ENCODE measurements around the gene SERPINF2.
"Not testable (repeated sequence)": the region's sequence is repeated elsewhere in the genome, so short reads cannot be mapped to it uniquely, and the experiment has no call there.

The SERPINF2 gene

DNA sequence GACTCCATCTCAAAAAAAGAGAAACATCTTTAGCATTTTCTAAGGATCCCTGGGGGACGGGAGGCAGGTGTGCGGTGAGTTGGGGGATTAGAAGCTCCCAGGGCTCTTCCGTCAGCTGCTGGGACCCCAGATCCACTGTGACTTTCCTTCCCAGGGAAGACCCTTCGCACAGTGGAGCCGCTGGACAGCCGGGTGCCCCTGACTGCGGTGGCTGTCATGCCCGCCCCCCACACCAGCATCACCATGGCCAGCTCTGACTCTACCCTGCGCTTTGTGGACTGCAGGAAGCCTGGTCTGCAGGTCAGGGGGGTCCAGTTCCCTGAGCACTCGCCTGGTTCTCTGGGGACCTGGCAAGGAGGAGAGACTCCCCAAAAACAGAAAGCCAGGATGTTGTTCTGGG lies 7.3 kb upstream of the SERPINF2 start:
- no peak for DNase-seq (ENCODE audit: low read depth in 2 of 2)

DNA sequence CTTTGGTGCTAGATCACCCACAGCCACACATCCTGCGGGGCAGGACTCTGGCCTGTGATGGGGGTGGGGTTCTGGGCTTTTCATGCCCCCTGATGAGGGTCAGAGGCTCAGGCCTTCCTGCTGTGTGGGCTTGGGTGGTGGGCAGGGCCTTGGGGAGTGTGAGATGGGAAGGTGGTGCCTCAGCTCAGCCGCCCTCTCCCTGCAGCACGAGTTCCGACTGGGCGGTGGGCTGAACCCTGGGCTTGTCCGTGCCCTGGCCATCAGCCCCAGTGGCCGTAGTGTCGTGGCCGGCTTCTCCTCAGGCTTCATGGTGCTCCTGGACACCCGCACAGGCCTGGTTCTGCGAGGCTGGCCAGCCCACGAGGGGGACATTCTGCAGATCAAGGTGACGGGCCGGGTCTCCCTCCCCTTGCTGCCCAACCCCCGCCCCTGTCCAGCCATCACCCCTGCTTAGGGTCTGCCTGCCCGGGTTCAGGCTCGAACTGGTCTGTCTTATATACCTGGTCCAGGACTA lies 6.8 kb upstream of the SERPINF2 start:
- no peak for DNase-seq (ENCODE audit: low read depth in 2 of 2)

DNA sequence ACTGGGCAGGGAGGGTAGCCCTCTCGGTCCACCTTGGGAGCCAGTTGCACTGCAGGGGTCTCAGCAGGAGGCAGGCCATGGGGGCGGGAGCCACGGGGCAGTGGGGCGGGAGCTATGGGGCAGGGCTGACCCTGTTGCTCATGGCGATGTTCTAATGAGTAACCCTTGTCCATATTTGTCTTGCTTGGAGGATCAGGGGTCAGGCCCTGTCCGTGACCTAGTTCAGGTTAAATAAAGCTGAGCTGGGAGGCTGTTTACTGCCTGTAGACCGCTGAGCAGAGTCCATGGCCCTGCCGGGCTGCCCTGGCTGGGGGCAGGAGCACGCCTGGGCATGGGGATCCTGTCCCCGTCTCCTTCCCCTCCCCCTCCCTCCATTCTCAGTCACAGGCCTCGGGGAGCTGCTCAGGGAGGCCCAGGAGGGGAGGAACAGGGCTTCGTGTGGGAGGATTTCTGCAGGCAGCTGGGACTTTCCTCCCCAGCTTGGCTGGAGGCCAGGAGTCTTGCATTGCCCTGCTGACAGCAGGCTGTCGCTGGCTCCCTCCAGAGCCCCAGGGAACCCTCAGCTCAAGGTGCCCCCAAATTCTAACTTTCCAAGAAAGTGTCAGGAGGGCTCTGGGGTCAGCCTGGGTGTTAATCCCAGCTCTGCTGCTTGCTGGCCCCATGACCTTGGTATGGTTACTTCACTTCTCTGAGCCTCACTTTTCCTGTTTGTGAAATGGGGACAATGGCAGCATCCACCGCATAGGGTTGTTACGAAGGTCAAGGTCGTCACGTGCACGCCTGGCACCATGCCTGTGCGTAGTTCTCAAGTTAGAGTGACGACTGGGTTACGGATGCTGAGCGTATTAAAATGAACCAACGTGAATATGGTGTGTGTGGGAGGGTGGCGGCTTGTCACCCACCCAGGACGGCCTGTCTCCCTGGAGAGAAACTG lies 6.1 kb upstream of the SERPINF2 start:
- DNase-seq (ENCODE audit: low read depth in 2 of 2) = no peak

DNA sequence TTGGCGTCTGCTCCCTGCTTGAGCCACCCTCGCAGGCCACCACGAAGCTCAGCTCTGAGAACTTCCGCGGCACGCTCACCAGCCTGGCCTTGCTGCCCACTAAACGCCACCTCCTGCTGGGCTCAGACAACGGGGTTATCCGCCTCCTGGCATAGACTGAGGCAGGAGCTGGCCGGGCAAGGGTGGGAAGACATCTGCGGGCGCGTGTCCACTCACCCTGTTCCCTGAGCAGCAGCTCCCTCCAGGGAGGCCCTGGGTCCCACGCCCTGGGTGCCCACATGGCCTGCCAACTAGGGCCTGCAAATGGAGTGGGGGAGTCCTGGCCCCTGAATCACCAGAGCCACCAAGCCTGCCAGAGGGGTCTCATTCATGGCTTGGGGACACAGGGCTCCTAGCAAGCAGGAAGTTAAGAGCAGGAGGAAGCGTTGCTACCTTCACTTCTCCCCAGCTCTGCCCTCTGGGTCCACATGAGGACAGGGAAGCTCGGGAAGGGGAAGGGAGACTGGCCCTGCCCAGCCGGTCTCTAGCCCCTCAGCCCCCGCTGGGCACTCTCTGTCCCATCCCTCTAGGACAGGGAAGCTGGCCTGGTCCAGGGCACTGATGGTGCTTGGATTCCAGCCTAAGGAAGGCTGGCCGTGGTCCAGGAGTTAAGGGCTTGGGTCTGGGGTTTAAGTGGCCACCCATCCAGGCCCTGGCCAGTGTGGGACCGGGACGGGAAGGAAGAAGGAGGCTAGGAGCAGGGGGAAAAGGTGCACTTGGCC lies 5.0 kb upstream of the SERPINF2 start:
- DNase-seq (ENCODE audit: low read depth in 2 of 2) = no peak

DNA sequence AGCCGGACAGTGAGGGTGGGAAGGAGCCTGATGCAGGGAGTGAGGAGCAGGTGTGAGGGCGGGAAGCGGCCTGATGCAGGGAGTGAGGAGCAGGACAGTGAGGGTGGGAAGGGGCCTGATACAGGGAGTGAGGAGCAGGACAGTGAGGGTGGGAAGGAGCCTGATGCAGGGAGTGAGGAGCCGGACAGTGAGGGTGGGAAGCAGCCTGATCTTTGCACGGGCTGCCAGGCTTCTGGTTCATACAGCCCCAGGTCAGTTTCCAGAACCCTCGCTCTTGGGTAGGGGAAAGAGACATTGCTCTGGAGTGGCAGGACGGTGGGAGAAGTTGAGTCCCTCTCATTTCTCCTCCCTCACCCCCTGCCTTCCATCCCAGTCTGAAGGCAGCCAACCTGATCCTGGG lies 772 bp upstream of the SERPINF2 start:
- not testable (repeated sequence) for DNase-seq (ENCODE audit: low read depth in 2 of 2)

DNA sequence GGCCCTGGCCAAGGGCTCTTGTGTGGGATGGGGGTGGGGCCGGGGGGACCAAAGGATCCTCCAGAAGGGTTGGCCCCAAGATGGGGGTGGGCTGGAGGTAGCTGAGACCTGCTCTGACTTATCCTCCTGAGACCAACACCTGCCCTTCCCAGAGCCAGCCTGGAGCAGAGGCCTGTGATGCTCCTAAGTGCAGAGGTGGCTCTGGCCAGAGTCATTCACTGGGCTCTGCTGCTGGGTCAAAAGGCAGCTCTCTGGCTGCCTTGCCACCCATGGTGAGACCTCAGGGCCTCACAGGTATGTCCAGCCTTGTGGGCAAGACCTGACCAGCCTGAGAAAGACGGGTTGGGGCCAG lies 393 bp downstream of the SERPINF2 start:
- no peak for DNase-seq (ENCODE audit: low read depth in 2 of 2)

DNA sequence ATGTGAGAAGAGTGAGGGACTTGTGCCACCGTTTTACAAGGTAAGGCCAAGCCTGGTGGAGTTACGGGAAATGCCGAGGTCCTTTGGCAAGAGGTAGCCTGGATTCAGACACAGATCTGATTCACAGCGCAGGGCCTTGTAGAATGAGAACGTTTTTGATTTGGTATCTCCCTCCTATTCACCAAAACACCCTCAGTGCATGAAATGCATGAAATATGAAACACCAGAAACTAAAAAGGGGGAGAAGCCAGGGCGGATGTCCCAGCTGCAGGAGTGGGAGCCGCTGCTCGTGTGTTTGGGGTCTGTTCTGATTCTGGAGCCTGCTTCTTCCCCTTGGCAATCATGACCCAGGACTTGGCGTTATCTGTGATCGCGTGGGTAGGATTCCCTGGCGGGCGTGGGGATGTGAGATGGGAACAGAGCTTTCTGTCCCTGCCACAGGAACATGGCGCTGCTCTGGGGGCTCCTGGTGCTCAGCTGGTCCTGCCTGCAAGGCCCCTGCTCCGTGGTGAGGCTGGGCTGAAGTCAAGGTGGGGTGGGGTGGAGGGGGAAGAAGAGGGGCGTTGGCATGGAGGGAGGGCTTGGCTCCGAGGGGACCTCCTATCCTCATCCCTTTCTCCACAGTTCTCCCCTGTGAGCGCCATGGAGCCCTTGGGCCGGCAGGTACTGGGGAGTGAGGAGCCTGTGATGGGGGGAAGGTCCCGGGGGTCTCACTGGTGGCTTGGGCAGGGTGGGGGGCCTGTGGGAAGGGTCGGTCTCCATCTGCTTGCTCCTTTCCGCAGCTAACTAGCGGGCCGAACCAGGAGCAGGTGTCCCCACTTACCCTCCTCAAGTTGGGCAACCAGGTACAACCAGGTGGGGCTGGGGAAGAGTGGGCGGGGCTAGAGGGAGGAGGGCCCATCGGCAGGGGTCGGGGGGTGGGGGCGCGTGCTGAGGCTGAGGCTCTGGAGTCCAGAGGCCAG lies 2.2 kb downstream of the SERPINF2 start:
- DNase-seq (ENCODE audit: low read depth in 2 of 2) = no peak

DNA sequence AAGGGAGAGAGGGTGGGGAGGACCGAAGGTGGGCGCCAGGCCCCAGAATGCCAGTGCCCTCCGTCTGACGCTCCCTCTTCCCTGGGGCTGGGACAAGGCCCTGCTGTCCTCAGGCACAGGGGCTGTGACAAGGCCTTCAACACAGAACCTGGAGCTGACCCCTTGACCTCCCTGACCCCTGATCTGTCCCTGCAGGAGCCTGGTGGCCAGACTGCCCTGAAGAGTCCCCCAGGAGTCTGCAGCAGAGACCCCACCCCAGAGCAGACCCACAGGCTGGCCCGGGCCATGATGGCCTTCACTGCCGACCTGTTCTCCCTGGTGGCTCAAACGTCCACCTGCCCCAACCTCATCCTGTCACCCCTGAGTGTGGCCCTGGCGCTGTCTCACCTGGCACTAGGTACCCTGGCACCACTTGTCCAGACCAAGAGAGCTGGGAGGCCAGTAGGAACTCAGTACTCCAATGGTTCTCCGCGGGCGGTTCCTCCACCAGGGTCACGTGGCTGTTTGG lies 2.9 kb downstream of the SERPINF2 start:
- no peak for DNase-seq (ENCODE audit: low read depth in 2 of 2)

DNA sequence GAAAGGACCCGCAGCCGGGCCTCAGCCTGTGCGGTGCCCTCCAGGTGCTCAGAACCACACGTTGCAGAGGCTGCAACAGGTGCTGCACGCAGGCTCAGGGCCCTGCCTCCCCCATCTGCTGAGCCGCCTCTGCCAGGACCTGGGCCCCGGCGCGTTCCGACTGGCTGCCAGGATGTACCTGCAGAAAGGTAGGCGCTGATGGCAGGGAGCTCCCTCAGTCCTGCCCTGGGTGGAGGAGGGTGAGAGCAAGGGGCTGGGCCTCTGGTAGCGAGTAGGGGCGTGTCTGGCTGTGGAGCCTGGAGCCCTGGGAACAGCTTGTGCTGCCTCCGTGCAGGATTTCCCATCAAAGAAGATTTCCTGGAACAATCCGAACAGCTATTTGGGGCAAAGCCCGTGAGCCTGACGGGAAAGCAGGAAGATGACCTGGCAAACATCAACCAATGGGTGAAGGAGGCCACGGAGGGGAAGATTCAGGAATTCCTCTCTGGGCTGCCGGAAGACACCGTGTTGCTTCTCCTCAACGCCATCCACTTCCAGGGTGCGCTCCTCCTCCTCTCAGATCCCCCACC lies 4.4 kb downstream of the SERPINF2 start:
- DNase-seq (ENCODE audit: low read depth in 2 of 2) = no peak

DNA sequence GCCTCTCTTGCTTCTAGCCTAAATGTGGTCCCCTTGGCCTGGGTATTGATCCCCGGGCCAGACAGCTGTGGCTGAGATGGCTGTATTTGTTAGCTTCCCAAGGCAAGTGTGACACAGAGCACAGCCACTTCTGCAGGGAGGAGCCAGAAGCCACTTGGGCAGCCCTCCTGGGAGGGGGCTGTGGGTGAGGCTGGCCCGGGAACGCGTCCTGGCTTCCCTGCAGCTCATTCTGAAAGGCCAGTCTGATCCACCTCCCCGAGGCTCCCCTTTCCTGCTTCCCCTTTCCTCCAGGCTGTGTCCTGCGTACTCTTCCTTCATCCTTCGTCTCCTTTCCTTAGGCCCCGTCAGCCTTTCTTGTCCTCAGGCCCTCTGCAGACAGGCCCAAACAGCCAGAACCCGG lies 8.0 kb downstream of the SERPINF2 start:
- no peak for DNase-seq (ENCODE audit: low read depth in 2 of 2)

DNA sequence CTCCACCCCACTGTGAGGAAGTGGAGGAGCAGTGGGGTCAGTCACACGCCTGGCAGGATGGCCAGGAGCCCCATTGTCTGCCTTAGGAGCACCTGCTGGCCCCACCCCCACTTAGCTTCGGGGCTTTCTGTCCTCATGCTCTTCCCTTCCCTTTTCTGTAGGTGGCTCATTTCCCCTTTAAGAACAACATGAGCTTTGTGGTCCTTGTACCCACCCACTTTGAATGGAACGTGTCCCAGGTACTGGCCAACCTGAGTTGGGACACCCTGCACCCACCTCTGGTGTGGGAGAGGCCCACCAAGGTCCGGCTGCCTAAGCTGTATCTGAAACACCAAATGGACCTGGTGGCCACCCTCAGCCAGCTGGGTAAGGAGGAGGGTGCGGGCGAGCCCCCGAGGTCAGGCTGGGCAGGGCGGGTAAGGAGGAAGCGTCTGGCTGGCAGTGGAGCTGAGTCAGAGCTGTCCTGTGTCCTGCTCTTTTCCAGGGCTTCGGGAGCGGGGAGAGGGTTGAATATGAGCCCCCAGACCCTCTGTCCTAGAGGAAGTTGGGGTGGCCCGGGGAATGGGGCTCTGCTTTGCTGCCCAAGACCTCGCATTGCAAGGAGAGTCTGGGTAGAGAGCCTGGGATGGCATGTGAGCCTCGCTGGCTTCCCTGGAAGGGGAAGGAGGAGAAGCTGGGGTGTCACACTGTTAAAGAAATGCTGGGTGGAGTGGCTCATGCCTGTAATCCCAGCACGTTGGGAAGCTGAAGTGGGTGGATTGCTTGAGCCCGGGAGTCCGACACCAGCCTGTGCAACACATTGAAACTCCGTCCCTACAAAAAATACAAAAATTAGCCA lies 10.0 kb downstream of the SERPINF2 start:
- DNase-seq (ENCODE audit: low read depth in 2 of 2) = no peak

DNA sequence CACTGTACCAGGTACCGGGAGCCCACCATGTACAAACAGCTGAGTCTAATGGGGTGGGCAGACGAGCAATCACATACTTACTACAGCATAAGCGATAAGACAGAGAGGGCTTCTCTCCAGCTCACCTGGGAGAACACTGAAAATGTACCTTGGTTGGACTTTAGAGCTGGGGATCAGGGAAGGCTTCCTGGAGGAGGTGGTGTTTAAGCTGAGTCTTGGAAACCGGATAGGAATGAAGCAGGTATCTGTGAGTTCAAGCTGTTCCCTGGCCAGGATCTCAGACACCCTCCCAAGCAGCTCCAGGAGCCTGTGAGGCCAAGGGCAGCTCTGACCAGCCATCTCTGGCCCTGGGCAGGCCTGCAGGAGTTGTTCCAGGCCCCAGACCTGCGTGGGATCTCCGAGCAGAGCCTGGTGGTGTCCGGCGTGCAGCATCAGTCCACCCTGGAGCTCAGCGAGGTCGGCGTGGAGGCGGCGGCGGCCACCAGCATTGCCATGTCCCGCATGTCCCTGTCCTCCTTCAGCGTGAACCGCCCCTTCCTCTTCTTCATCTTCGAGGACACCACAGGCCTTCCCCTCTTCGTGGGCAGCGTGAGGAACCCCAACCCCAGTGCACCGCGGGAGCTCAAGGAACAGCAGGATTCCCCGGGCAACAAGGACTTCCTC lies 11.2 kb downstream of the SERPINF2 start:
- DNase-seq (ENCODE audit: low read depth in 2 of 2) = no peak

DNA sequence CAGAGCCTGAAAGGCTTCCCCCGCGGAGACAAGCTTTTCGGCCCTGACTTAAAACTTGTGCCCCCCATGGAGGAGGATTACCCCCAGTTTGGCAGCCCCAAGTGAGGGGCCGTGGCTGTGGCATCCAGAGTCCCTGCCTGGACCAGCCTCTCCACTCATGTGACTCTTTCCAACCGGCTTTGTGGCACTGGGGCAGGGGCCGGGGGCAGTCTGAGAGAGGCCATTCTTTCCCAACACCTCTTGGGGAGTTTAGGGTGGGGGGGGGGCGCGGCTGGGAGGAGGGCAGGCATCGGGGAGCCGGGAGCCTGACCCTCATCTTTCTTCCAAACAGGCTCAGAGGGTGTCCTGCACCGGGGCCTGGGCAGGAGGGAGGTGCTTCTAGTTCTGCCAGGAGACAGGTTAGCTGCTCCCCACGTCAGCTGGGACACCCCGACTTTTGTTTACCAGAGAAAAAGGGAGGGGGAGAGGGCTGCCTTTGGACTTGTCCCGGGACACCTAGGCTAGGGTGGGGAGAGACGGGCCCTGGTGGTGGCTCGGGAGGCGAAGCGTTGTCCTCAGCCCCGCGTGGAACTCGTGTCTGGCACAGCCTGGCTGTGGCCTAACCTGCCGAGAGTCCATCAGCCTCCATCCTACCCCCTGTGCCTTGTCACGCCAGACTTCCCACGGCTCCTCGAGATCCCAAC lies 11.9 kb downstream of the SERPINF2 start:
- DNase-seq (ENCODE audit: low read depth in 2 of 2) = no peak

DNA sequence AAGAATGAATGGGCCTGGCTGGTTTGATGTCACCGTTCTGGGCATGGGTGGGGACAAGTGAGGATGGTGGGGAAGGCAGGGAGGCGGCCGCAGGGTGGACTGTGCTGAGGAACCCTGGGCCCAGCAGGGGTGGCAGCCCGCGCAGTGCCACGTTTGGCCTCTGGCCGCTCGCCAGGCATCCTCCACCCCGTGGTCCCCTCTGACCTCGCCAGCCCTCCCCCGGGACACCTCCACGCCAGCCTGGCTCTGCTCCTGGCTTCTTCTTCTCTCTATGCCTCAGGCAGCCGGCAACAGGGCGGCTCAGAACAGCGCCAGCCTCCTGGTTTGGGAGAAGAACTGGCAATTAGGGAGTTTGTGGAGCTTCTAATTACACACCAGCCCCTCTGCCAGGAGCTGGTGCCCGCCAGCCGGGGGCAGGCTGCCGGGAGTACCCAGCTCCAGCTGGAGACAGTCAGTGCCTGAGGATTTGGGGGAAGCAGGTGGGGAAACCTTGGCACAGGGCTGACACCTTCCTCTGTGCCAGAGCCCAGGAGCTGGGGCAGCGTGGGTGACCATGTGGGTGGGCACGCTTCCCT lies 12.7 kb downstream of the SERPINF2 start:
- no peak for DNase-seq (ENCODE audit: low read depth in 2 of 2)

DNA sequence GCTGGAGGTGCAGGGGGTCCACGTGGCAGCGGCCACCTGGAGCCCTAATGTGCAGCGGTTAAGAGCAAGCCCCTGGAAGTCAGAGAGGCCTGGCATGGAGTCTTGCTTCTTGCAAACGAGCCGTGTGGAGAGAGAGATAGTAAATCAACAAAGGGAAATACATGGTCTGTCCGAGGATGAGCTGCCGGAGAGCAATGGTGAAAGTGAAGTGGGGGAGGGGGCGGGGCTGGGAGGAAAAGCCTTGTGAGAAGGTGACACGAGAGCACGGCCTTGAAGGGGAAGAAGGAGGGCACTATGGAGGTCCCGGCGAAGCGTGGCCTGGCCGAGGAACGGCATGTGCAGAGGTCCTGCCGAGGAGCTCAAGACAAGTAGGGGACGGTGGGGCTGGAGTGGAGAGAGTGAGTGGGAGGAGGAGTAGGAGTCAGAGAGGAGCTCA lies 13.2 kb downstream of the SERPINF2 start:
- no peak for DNase-seq (ENCODE audit: low read depth in 2 of 2)

DNA sequence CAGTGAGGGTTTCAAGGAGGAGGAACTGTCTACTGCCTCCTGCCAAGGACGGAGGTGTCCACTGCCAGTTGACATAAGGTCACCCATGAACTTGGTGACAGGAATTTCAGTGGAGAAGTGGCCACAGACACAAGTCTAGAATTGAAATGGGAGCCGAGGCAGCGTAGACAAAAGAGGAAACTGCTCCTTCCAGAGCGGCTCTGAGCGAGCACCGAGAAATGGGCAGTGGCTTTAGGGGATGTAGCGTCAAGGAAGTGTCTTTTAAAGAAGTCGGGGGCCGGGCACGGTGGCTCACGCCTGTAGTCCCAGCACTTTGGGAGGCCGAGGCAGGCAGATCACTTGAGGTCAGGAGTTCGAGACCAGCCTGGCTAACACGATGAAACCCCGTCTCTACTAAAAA lies 16.1 kb downstream of the SERPINF2 start:
- no peak for DNase-seq (ENCODE audit: low read depth in 2 of 2)

DNA sequence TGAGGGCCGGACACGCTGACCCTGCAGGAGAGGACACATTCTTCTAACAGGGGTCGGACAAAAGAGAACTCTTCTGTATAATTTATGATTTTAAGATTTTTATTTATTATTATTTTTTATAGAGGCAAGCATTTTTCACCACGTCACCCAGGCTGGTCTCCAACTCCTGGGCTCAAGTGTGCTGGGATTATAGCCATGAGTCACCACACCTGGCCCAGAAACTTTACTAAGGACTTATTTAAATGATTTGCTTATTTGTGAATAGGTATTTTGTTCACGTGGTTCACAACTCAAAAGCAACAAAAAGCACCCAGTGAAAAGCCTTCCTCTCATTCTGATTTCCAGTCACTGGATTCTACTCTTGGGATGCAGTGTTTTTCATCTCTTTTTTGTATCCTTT lies 16.9 kb downstream of the SERPINF2 start:
- DNase-seq (ENCODE audit: low read depth in 2 of 2) = no peak

DNA sequence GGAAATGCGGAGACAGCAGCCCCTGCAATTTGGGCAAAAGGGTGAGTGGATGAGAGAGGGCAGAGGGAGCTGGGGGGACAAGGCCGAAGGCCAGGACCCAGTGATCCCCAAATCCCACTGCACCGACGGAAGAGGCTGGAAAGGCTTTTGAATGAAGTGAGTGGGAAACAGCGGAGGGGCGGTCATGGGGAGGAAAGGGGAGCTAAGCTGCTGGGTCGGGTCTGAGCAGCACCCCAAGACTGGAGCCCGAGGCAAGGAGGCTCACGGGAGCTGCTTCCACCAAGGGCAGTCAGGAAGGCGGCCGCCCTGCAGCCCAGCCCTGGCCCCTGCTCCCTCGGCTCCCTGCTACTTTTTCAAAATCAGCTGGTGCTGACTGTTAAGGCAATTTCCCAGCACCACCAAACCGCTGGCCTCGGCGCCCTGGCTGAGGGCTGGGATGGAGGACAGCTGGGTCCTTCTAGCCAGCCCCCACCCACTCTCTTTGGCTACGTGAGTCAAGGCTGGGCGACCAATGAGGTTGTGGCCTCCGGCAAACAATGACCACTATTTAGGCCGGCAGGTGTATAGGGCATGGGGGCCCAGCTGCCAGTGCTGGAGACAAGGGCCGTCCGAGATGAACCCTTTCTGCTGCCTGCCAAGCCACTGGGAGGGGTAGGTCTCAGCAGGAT lies 19.7 kb downstream of the SERPINF2 start:
- DNase-seq (ENCODE audit: low read depth in 2 of 2) = no peak

Data from activated CD8-positive, alpha-beta memory T cell treated with anti-CD3 and anti-CD28 coated beads for 4 hours (primary cell).